ENCODE measurements around the gene SEMA6A.

GRCh38 chr5:116554764-116555163, 19.9 kb downstream of the SEMA6A start:
- TF ChIP-seq TOX (CRISPR knock-in tag; IDR thresholded peaks at IDR 0.05; ENCODE audit: borderline replicate concordance) (no peak), CREB5 (CRISPR knock-in tag; IDR thresholded peaks at IDR 0.05; ENCODE audit: low read depth) (no peak), RARB (CRISPR knock-in tag; IDR thresholded peaks at IDR 0.05) (no peak), CSDC2 (CRISPR knock-in tag; IDR thresholded peaks at IDR 0.05) (no peak), ISL1 (CRISPR knock-in tag; IDR thresholded peaks at IDR 0.05) (no peak), POU6F1 (CRISPR knock-in tag; IDR thresholded peaks at IDR 0.05; ENCODE audit: borderline replicate concordance, low read depth) (no peak), ZNF565 (CRISPR knock-in tag; conservative IDR thresholded peaks at IDR 0.05; ENCODE audit: low read depth) (no peak), CSRNP3 (CRISPR knock-in tag; IDR thresholded peaks at IDR 0.05) (no peak)
